Gastroesophageal sphincter (tissue), 3 donors: Measurements from ENCODE around the gene PRG3.

ENCODE experiments used
- CTCF ChIP-seq, 4 experiments: fragments of 200-600 bp in 2 of 4; fragments of 450-650 bp in 2 of 4; sonication (generic) in 1 of 4; IDR thresholded peaks; one replicate each; pipeline ENCODE4 v1.5.1; 2017 to 2019; ENCODE audit warnings: antibody characterized with exemption in 4 of 4, mild to moderate bottlenecking in 2 of 4, moderate library complexity in 2 of 4
- EP300 ChIP-seq: sonication (generic); formaldehyde crosslinking; IDR thresholded peaks from one replicate; pipeline ENCODE4 v1.6.1; 2017; ENCODE audit warnings: antibody characterized with exemption, mild to moderate bottlenecking
- POLR2A ChIP-seq, 2 donors: fragments of 450-650 bp; IDR thresholded peaks; one replicate each; pipeline ENCODE4 v1.6.1; 2017; ENCODE audit warnings: antibody characterized with exemption in 2 of 2, mild to moderate bottlenecking in 2 of 2, moderate library complexity in 1 of 2

- TF ChIP-seq CTCF (IDR thresholded peaks at IDR 0.05): no peak
- TF ChIP-seq POLR2A (IDR thresholded peaks at IDR 0.05): no peak
- TF ChIP-seq EP300: no peak
Measured at GRCh38 chr11:57353446-57353845, 27.5 kb downstream of the PRG3 start.
